AG04450 (cell line): Measurements from ENCODE around the gene CCDC9B. TPM values are rescaled to one million over a fixed set of nuclear protein-coding genes. Genes with fewer than 3 reads are reported as not detected.

ENCODE experiments used
- CTCF ChIA-PET: fragments of 300-600, 350-600 bp; formaldehyde crosslinking; extraction: SDS; loops from one replicate; lab custom pipeline; 2022; ENCODE audit warnings: antibody characterized with exemption, inconsistent platforms; lab: Charles Lee
- POLR2A ChIA-PET: fragments of 350-600 bp; formaldehyde crosslinking; extraction: SDS; loops from one replicate; lab custom pipeline; 2021; ENCODE audit warnings: antibody characterized with exemption, inconsistent platforms; lab: Yijun Ruan, JAX
- DNase-seq: peaks from one replicate; pipeline ENCODE4 v3.0.0-alpha.2; 2011; ENCODE audit warnings: low read depth, low spot score
- H3K27ac ChIP-seq: one replicate; pipeline ENCODE4 v1.5.1; 2012; ENCODE audit warnings: low read depth, low read length, control low read depth
- H3K27me3 ChIP-seq: one replicate; pipeline ENCODE4 v1.6.0; 2012; ENCODE audit warnings: low read length; ENCODE audit not compliant: control insufficient read depth, insufficient read depth
- H3K4me3 ChIP-seq: 2 replicates; pipeline ENCODE4 v1.5.1; 2011; ENCODE audit warnings: mild to moderate bottlenecking, low read depth, low read length, control low read depth
- H3K9me3 ChIP-seq: 2 replicates; pipeline ENCODE4 v1.5.1; 2012; ENCODE audit warnings: low read length; ENCODE audit not compliant: control insufficient read depth, insufficient read depth
- polyA plus RNA-seq: library from polyadenylated mRNA; depleted of rRNA; stranded (reverse); fragments of >200 nt; gene quantifications from 2 replicates; pipeline ENCODE4 v1.2.3, GENCODE V29; 2011
- TF ChIP-seq, protein P1 (sequence below): IDR thresholded peaks from 2 replicates; pipeline ENCODE4 v1.5.1; 2011; ENCODE audit warnings: low read depth, low read length, control low read depth, inconsistent platforms

CCDC9B gene
- polyA plus RNA-seq, 1 experiment: 5.5 TPM

DNA sequence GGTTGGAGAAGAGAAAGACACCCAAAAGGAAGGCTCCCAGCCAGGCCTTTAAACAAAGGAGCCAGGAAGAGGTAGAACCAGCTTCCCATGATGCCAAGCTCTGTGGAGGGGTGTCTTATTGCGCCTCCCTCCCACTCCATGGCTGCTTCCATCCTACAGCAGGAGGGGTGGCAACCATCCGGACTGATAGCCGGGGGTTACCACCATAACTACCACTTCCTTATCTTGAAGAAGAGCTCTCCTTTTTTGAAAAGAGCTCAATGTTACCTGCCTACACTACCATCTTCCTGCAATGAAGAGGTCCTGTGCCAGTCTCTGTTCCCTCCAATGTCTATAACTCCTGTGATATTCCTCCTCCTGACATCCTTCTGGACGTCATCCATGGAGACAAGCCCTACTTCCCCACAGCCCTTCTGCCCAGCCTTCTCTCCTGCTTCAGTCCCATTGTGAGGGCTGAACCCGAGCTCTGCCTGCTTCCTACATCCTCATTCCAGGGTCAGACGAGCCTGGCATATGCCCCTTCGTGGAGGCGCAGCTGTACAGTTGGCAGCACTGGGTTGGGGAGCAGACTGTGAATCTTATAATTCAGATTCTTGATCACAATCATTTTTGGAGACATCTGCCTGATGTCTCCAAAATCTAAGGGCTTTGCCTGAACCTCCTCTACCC, 8.5 kb downstream of the CCDC9B start:
- H3K9me3 ChIP-seq: no peaks in the 10 kb centered on the region
- ChIA-PET CTCF (interaction anchor here (0.8 to 2.3 kb wide), 5 partner anchors 9 to 115 kb away, joined by 3 to 10 read pairs (median 4); no protein-coding TSS in a partner anchor), POLR2A (interaction anchor here (1.5 kb wide), 1 partner anchor 73 kb away, joined by 4 read pairs; the partner anchor contains the start of gene IVD)
- no peak overlapping the region for H3K4me3 ChIP-seq
- H3K27ac ChIP-seq: no peak overlapping the region
- no peak for DNase-seq
- TF ChIP-seq, protein P1, sequence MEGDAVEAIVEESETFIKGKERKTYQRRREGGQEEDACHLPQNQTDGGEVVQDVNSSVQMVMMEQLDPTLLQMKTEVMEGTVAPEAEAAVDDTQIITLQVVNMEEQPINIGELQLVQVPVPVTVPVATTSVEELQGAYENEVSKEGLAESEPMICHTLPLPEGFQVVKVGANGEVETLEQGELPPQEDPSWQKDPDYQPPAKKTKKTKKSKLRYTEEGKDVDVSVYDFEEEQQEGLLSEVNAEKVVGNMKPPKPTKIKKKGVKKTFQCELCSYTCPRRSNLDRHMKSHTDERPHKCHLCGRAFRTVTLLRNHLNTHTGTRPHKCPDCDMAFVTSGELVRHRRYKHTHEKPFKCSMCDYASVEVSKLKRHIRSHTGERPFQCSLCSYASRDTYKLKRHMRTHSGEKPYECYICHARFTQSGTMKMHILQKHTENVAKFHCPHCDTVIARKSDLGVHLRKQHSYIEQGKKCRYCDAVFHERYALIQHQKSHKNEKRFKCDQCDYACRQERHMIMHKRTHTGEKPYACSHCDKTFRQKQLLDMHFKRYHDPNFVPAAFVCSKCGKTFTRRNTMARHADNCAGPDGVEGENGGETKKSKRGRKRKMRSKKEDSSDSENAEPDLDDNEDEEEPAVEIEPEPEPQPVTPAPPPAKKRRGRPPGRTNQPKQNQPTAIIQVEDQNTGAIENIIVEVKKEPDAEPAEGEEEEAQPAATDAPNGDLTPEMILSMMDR: no peak
- no peaks in the 10 kb centered on the region for H3K27me3 ChIP-seq

DNA sequence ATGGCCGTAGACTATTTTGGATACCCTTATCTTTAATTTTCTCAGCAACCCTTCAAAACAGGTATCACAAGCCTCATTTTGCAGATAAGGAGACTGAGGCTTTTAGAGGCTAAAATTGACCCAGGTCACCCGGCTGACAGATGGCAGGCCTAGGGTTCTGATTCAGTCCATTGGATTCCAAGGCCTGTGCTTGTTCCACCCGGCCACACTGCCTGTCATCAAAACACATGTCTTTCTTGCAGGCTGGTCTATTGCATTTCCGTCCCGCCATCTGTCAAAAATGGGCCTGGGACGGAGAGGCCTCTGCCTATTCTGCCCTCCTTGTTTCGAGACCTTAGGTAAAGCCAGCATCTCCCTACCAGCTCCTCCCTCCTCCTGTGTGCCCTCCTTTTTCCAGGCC, 9.1 kb downstream of the CCDC9B start:
- TF ChIP-seq, protein P1: no peak
- DNase-seq: no peak
- Histone ChIP-seq H3K27me3 (no peaks in the 10 kb centered on the region), H3K4me3 (no peak overlapping the region), H3K9me3 (no peaks in the 10 kb centered on the region), H3K27ac (no peak overlapping the region)
- CTCF ChIA-PET: interaction anchor here (1.0 to 2.3 kb wide), 4 partner anchors 9 to 115 kb away, joined by 3 to 10 read pairs (median 6); no protein-coding TSS in a partner anchor
- POLR2A ChIA-PET: interaction anchor here (1.3 to 7.6 kb wide), 2 partner anchors 8 to 13 kb away, joined by 5 to 101 read pairs; partner anchors contain the start of gene CCDC9B

DNA sequence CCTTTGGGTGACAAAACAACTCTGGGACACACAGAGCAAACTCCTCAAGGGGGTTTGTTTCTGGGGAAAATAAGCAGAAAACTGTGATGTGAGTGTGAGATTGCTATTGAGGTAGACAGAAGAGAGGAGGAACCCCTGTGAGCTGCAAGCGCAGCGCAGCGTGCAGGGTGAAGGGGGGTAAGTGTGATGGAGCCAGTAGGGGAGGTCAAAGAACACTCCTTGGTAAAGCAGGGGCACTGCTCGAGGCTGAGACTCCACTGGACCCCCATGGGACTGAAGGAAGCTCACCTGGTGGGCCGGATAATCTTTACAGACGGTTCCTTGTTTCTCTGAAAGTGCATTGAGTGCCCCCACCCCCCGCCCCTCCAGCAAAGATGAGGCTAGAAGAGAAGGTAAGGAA, 9.7 kb downstream of the CCDC9B start:
- TF ChIP-seq, protein P1: no peak
- ChIA-PET POLR2A (interaction anchor here (1.3 to 7.6 kb wide), 2 partner anchors 9 to 13 kb away, joined by 5 to 101 read pairs; partner anchors contain the start of gene CCDC9B), CTCF (interaction anchor here (2.3 kb wide), 1 partner anchor 13 kb away, joined by 10 read pairs; no protein-coding TSS in a partner anchor)
- Histone ChIP-seq H3K9me3 (no peaks in the 10 kb centered on the region), H3K4me3 (no peak overlapping the region), H3K27ac (no peak overlapping the region), H3K27me3 (no peaks in the 10 kb centered on the region)
- DNase-seq: no peak

DNA sequence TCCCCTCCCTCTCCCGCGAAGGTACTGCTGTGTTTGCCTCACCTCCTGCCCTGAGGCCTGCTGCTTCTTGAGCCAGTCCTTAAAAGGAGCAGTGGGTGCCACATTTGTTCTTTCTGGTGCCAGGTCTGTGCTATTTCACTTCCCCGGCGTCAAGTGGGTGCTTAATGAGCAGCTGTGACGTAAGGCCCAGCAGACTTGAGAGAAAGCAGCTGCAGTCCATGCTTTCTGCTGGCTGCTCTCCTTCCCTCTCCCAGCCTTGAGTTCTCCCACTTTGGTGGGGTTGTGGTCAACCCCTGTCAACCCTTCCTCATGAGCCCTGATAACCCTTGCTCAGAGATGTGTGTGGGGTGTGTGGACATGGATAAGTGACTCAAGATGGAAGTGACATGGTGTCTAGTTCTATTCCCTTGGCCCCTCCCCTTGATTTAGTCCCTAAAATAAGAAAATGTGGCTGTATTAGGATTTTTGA, 10.3 kb downstream of the CCDC9B start:
- Histone ChIP-seq H3K9me3 (no peaks in the 10 kb centered on the region), H3K4me3 (no peak overlapping the region), H3K27me3 (no peaks in the 10 kb centered on the region), H3K27ac (no peak overlapping the region)
- TF ChIP-seq, protein P1: no peak
- DNase-seq: no peak
- POLR2A ChIA-PET: interaction anchor here (1.3 to 7.6 kb wide), 2 partner anchors 9 to 14 kb away, joined by 5 to 101 read pairs; partner anchors contain the start of gene CCDC9B
- CTCF ChIA-PET: interaction anchor here (4.1 kb wide), 1 partner anchor 9 kb away, joined by 50 read pairs; the partner anchor contains the start of gene CCDC9B
